Spleen (tissue), 7 donors: Measurements from ENCODE around the gene PPP1R9A.

Experiments used
- POLR2A ChIP-seq, 3 donors: fragments of 450-650 bp; IDR thresholded peaks; one replicate each; pipeline ENCODE4 v1.5.1; 2017; ENCODE audit warnings: antibody characterized with exemption in 3 of 3, mild to moderate bottlenecking in 1 of 3
- TF ChIP-seq, protein P1 (sequence below), 11 experiments: fragments of 200-600 bp in 7 of 11; fragments of 450-650 bp in 4 of 11; sonication (generic) in 4 of 11; IDR thresholded peaks in 8 of 11; conservative IDR thresholded peaks in 3 of 11; 1 replicate in 7 of 11; 2 replicates in 4 of 11; pipeline versions ENCODE4 v1.4.0 to v1.8.0; 2016 to 2021; ENCODE audit warnings: antibody characterized with exemption in 11 of 11, inconsistent platforms in 4 of 11, mild to moderate bottlenecking in 1 of 11
- donor health status: DM: no; HTN: no; CAD: no; lungs with moderate emphysema.
- donor health status: DM: no; HTN: no; CAD: no.
- donor health status: DM: no; HTN: no; CAD: no.

DNA sequence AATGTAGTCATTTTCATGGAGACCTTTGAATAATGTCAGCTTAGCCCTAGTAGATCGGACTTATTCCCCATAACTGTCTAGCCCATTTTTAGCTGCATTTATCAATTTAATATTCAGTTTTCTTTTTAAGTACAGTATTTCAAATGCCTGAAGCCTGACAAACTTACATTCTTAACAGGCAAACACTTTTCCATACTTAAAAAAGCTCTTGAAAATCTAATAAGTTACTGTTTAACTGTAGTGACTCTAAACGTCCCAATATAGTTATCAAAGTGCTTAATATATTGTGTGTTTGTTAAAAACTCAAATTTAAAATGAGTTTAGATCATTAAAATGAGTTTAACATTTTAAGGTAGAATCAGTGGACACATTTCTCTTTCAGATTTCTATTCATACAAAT lies 372.0 kb downstream of the PPP1R9A start:
- TF ChIP-seq, protein P1, sequence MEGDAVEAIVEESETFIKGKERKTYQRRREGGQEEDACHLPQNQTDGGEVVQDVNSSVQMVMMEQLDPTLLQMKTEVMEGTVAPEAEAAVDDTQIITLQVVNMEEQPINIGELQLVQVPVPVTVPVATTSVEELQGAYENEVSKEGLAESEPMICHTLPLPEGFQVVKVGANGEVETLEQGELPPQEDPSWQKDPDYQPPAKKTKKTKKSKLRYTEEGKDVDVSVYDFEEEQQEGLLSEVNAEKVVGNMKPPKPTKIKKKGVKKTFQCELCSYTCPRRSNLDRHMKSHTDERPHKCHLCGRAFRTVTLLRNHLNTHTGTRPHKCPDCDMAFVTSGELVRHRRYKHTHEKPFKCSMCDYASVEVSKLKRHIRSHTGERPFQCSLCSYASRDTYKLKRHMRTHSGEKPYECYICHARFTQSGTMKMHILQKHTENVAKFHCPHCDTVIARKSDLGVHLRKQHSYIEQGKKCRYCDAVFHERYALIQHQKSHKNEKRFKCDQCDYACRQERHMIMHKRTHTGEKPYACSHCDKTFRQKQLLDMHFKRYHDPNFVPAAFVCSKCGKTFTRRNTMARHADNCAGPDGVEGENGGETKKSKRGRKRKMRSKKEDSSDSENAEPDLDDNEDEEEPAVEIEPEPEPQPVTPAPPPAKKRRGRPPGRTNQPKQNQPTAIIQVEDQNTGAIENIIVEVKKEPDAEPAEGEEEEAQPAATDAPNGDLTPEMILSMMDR (IDR thresholded peaks at IDR 0.05 in 8 of 11, conservative IDR thresholded peaks at IDR 0.05 in 3 of 11), result no peak
- TF ChIP-seq POLR2A (IDR thresholded peaks at IDR 0.05), result no peak
